ENCODE results near the gene TYRP1.

DNA sequence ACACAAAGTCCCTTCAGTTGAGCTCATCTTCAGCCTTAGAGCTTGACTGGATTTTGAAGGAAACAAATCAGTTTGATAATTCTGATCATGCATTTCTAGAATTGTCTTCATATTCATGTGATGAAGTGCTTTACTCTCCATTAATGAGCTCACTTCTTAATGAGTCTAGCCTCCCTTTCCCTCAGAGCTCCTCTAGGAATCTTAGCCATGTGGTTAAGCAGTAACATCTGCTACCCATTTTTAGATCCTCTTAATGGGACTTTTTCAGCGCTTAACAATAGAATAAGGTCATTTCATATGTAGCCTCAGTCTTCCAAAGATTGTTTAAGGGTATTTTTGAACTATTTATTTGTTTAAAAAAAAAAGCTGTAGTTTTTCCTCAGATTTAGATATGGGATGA is 44.7 kb downstream of the TYRP1 start:
- TF ChIP-seq, protein P1, sequence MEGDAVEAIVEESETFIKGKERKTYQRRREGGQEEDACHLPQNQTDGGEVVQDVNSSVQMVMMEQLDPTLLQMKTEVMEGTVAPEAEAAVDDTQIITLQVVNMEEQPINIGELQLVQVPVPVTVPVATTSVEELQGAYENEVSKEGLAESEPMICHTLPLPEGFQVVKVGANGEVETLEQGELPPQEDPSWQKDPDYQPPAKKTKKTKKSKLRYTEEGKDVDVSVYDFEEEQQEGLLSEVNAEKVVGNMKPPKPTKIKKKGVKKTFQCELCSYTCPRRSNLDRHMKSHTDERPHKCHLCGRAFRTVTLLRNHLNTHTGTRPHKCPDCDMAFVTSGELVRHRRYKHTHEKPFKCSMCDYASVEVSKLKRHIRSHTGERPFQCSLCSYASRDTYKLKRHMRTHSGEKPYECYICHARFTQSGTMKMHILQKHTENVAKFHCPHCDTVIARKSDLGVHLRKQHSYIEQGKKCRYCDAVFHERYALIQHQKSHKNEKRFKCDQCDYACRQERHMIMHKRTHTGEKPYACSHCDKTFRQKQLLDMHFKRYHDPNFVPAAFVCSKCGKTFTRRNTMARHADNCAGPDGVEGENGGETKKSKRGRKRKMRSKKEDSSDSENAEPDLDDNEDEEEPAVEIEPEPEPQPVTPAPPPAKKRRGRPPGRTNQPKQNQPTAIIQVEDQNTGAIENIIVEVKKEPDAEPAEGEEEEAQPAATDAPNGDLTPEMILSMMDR (conservative IDR thresholded peaks at IDR 0.05; ENCODE audit: low read length): no peak
- no peak for TF ChIP-seq EZH2phosphoT487 (IDR thresholded peaks at IDR 0.05; ENCODE audit: borderline replicate concordance, low read depth, low read length)
